Measurements from ENCODE around the gene KCNE1. TPM values are rescaled to one million over a fixed set of nuclear protein-coding genes. Genes with fewer than 3 reads are reported as not detected.
"Not testable (repeated sequence)": the region's sequence is repeated elsewhere in the genome, so short reads cannot be mapped to it uniquely, and the experiment has no call there.

The KCNE1 gene
- polyA plus RNA-seq, 1 donor = 0.18 TPM

DNA sequence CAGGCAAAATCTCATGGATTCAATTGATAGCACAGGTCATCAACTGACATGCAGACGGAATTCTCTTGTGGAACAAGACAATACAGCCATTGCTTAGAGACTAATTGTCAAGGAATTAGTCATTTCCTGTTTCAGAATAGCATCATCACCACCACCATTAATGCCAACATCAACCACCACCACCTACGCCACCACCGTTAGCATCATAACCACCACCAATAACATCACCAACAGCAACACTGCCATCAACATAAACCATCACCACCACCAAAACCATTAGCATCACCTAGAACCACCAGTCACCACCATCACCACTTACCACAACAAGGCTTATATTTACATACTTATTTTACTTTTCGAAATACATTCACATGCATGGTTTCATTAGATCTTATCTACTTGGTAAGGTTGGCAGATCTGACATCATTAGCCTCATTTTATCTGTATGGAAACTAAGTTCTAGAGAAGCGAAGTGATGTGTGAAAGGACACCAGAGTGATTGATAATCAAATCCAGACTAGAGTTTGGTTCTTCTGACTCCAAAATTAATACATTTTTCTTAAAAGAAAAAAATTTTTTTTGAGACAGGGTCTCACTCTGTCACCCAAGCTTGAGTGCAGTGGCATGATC lies 94.4 kb downstream of the KCNE1 start:
- DNase-seq = not testable (repeated sequence)

DNA sequence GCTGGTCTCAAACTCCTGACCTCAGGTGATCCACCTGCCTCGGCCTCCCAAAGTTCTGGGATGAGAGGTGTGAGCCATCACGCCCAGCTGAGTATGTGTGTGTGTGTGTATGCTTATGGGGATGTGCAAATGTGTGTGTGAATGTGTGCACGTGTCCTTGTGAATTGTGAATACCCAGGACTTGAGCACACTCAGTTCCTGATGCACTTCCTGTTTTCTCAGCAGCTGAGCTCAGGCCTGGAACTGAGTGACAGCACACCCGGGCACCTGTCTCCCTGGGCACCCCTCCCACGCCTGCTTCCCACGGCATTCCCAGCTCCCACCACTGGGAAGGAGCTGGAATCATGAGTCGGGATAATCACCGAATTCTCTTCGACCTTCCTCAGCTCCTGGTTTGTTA lies 104.7 kb downstream of the KCNE1 start:
- DNase-seq = not testable (repeated sequence)

DNA sequence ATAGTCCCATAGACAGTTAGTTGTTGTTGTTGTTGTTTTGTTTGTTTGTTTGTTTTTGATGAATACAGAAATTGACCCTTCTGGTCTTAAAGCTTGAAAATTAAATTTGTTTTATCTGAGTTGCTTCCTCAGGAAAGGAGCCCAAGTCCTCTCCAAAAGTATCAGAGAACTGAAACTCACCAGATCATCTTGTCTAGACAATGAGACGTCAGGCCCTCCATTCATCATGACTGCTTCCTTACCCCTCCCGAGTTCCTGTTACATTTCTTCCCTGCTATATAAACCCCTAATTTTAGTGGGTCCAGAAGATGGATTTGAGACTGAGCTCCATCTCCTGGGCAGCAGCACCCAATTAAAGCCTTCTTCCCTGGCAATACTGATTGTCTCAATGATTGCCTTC lies 105.3 kb downstream of the KCNE1 start:
- DNase-seq = not testable (repeated sequence)

DNA sequence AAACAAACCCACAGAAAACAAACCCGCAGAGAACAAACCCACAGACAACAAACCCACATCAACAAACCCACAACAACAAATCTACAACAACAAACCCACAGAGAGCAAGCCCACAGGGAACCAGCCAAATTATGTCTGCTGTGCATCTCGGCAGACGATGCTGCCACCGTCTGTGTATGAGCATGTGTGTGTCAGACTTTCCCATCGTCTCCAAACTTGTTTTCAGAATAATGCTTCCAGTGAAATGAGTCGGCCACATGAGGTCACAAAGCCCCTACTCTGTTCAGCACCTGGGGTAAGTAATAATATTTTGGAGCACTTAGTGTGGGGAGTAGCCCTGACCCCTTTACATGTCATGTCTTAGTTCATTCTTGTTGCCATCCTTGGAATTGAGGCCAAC lies 105.9 kb downstream of the KCNE1 start:
- DNase-seq = not testable (repeated sequence)

DNA sequence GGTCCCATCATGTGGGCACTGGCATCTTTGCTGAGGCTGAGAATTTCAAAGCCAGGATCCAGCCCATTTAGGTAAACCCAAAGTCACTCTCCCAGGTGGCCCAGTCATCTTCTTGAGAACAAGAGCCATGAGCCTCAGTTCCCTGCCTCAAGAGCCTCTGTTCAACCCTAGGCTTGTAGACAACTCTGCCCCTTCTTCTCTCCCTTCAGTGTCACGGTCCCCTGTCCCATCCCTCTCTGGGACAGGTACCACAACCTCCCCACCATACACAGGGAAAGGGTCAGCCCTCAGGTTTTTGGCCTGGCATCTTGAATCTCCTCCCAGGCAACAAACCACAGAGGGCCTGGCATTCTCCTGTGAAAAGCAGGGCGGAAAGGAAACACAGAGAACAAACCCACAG lies 106.3 kb downstream of the KCNE1 start:
- DNase-seq = not testable (repeated sequence)

DNA sequence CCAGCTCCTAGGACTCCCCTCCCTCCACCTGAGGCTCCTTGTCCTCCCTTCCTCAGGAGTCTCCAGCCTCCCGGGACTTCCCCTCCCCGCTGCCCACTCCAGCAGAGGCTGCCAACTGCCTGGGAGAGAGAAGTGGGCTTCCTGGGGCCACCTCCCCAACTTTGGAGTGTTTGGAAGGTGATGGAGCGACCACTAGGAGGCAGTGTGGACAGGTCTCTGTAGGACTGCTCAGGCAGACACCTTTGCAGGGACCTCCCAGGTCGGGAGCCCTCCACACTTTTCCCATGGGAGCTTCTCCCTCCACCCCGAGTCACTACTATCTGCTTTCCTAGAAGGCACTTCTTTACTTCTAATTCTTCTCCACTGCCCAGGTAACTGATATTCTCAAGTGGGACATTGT lies 107.3 kb downstream of the KCNE1 start:
- DNase-seq = not testable (repeated sequence)

DNA sequence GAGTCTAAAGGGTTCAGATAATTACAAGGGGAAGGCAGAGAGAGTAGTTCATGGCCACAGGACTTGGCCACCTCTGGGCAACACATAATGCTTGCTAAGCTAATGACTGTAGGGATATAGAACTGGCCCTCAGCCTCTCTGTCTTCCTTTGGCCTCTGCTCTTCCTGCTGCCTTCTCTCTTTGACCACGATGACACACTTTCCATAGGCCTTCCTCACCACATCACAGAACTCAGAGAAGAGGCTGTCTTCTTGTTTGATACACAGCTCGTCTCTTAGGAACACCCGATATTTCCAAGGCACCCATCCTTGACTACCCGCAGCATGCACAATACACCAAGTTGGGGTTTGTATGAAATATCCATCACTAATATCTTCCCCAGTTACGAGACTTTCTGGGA lies 111.5 kb downstream of the KCNE1 start:
- not testable (repeated sequence) for DNase-seq

Other genes starting within 250 kb of the KCNE1 start
- gene KCNE2, start 148.2 kb downstream of the KCNE1 start, polyA plus RNA-seq (ENCODE audit: insufficient read length) = 1.8 TPM
- 5.7 TPM for gene SMIM11, start 136.7 kb downstream of the KCNE1 start, polyA plus RNA-seq (ENCODE audit: insufficient read length)
- gene SMIM34, start 88.3 kb downstream of the KCNE1 start, polyA plus RNA-seq (ENCODE audit: insufficient read length) = 0.78 TPM
- gene RCAN1, start 102.9 kb upstream of the KCNE1 start, polyA plus RNA-seq (ENCODE audit: insufficient read length) = 32.5 TPM
- gene CLIC6, start 156.8 kb upstream of the KCNE1 start, polyA plus RNA-seq (ENCODE audit: insufficient read length) = 2.3 TPM

All from left kidney (tissue), 2 donors.